Pancreas (tissue), 10 donors: Measurements from ENCODE around the gene WDPCP. TPM values are rescaled to one million over a fixed set of nuclear protein-coding genes. Genes with fewer than 3 reads are reported as not detected.
"Not testable (repeated sequence)": the region's sequence is repeated elsewhere in the genome, so short reads cannot be mapped to it uniquely, and the experiment has no call there.

Experiments used
- ATAC-seq, 4 donors: fragments of 200-7000 bp; cut with Tn5 transposase; one replicate each; pipeline versions ENCODE4 v1.8.0 to v1.9.1; 2020; ENCODE audit warnings: mild to moderate bottlenecking in 4 of 4, moderate library complexity in 4 of 4
- DNase-seq, 6 donors: peaks; one replicate each; pipeline ENCODE4 v3.0.0-alpha.2; 2020
- FAIRE-seq: peaks from 2 replicates; lab custom pipeline; 2012; peaks lifted over from hg19 to GRCh38; lab: Jason Lieb, UNC
- H3K27ac ChIP-seq, 4 donors: fragments of 200-600 bp; sonication (generic); 1 replicate in 3 of 4; 2 replicates in 1 of 4; pipeline versions ENCODE4 v1.5.0 to v1.8.0; 2020
- H3K27me3 ChIP-seq, 4 donors: fragments of 200-600 bp; one replicate each; pipeline ENCODE4 v1.8.0; 2021
- H3K36me3 ChIP-seq, 3 donors: fragments of 200-600 bp; sonication (generic) in 1 of 3; one replicate each; pipeline versions ENCODE4 v1.5.0 to v1.8.0; 2020 to 2021
- H3K4me1 ChIP-seq, 3 donors: fragments of 200-600 bp; one replicate each; pipeline ENCODE4 v1.8.0; 2021
- H3K4me3 ChIP-seq, 4 donors: fragments of 200-600 bp; sonication (generic) in 2 of 4; one replicate each; pipeline versions ENCODE4 v1.5.0 to v1.8.0; 2020 to 2021
- H3K9me3 ChIP-seq, 4 donors: fragments of 200-600 bp; one replicate each; pipeline ENCODE4 v1.8.0; 2021
- CTCF ChIP-seq, 4 donors: fragments of 200-600 bp; sonication (generic) in 3 of 4; IDR thresholded peaks; one replicate each; pipeline versions ENCODE4 v1.5.0 to v1.8.0; 2021; ENCODE audit warnings: antibody characterized with exemption in 4 of 4
- WGBS, 2 donors: extraction: QIAGEN DNeasy Blood & Tissue Kit; methylation state at CpG; one replicate each; pipeline ENCODE4 v1.1.7; 2013; 5-methylcytosine and 5-hydroxymethylcytosine counted together
- intact Hi-C, 3 donors: fragments of 100-400 bp; cut with DNase I; formaldehyde crosslinking; loops; one replicate each; pipeline versions ENCODE4 v1.11.1 to v1.14.2; 2022
- polyA plus RNA-seq, 2 donors: library from polyadenylated mRNA; stranded (reverse); fragments of 200-250 nt; gene quantifications; one replicate each; pipeline ENCODE4 v1.2.3, GENCODE V29; 2013
- total RNA-seq, 6 donors: library from RNA; stranded (reverse); fragmentation: NEBNext Ultra II Directional in 4 of 6; extraction: Animal tissue kit (Norgen Biotek cat#: 25700) in 4 of 6; gene quantifications; one replicate each; pipeline versions ENCODE4 v1.2.1 to v1.2.4, GENCODE V29; 2021 to 2023
- donor health status: healthy with polysubstance abuse.
- donor health status: DM: no; HTN: no; CAD: no; lungs with moderate emphysema.
- donor health status: DM: no; HTN: no; CAD: no.
- donor health status: control.
- donor health status: control.
- donor health status: Bipolar disorder and iron deficiency.
- donor health status: DM: yes; HTN: yes; CAD: no.
- donor health status: DM: no; HTN: no; CAD: no.
- donor health status: DM: no; HTN: no; CAD: no.
- donor health status: DM: yes; HTN: yes; CAD: no.

WDPCP gene
- total and polyA plus RNA-seq, 8 donors: 1.9 to 6.1 (median 4.2) TPM

- H3K27me3 ChIP-seq: no peaks in the 10 kb centered on the region
- DNase-seq: no peak
- no peak for TF ChIP-seq CTCF (IDR thresholded peaks at IDR 0.05)
- no peaks in the 10 kb centered on the region for H3K36me3 ChIP-seq
- no peaks in the 10 kb centered on the region for H3K4me1 ChIP-seq
- FAIRE-seq: no peak
- H3K27ac ChIP-seq: no peak overlapping the region
- 84 to 85% methylated on average over 1 of the region's 1 CpG for WGBS, 2 donors
- no peak overlapping the region for H3K4me3 ChIP-seq
- H3K9me3 ChIP-seq: no peaks in the 10 kb centered on the region
- intact Hi-C loops: no loop called here
- no peak for ATAC-seq
Measured at GRCh38 chr2:63310614-63311013, 277.7 kb downstream of the WDPCP start.

- Histone ChIP-seq H3K27me3 (no peaks in the 10 kb centered on the region), H3K4me1 (no peaks in the 10 kb centered on the region), H3K9me3 (no peaks in the 10 kb centered on the region), H3K4me3 (no peak overlapping the region), H3K36me3 (no peaks in the 10 kb centered on the region), H3K27ac (no peak overlapping the region)
- intact Hi-C loops: no loop called here
- ATAC-seq: no peak
- no peak for FAIRE-seq
- 95 to 100% methylated on average over 1 of the region's 1 CpG for WGBS, 2 donors
- DNase-seq: no peak
- TF ChIP-seq CTCF (IDR thresholded peaks at IDR 0.05): no peak
Measured at GRCh38 chr2:63301481-63301880, 286.8 kb downstream of the WDPCP start.

GRCh38 chr2:63300835-63301234 lies 287.4 kb downstream of the WDPCP start:
- no peak overlapping the region for H3K4me3 ChIP-seq
- H3K27ac ChIP-seq: no peak overlapping the region
- no peak for FAIRE-seq
- 89 to 96% methylated on average over 2 of the region's 2 CpGs for WGBS, 2 donors
- ATAC-seq: no peak
- DNase-seq: no peak
- intact Hi-C loops: no loop called here
- H3K36me3 ChIP-seq: no peaks in the 10 kb centered on the region
- no peaks in the 10 kb centered on the region for H3K27me3 ChIP-seq
- no peaks in the 10 kb centered on the region for H3K9me3 ChIP-seq
- TF ChIP-seq CTCF (IDR thresholded peaks at IDR 0.05): no peak
- no peaks in the 10 kb centered on the region for H3K4me1 ChIP-seq

GRCh38 chr2:63287956-63288355 lies 300.3 kb downstream of the WDPCP start:
- H3K4me1 ChIP-seq: no peaks in the 10 kb centered on the region
- H3K27me3 ChIP-seq: no peaks in the 10 kb centered on the region
- no peak for ATAC-seq
- no peaks in the 10 kb centered on the region for H3K9me3 ChIP-seq
- 90 to 97% methylated on average over 1 of the region's 1 CpG for WGBS, 2 donors
- intact Hi-C loops: no loop called here
- H3K4me3 ChIP-seq: no peak overlapping the region
- H3K36me3 ChIP-seq: no peaks in the 10 kb centered on the region
- no peak for DNase-seq
- H3K27ac ChIP-seq: no peak overlapping the region
- no peak for FAIRE-seq
- no peak for TF ChIP-seq CTCF (IDR thresholded peaks at IDR 0.05)

- H3K27me3 ChIP-seq, H3K4me3 ChIP-seq, FAIRE-seq, ATAC-seq, H3K9me3 ChIP-seq, intact Hi-C loops, H3K36me3 ChIP-seq, DNase-seq, H3K4me1 ChIP-seq, H3K27ac ChIP-seq: not testable (repeated sequence)
- 94 to 97% methylated on average over 2 to 4 of the region's 4 CpGs for WGBS, 2 donors
Measured at GRCh38 chr2:63286520-63286919, 301.8 kb downstream of the WDPCP start.
